ENCODE measurements around the gene REM1. TPM values are rescaled to one million over a fixed set of nuclear protein-coding genes. Genes with fewer than 3 reads are reported as not detected.

REM1 gene
- total RNA-seq, 1 donor from 2014 or later: 4.7 TPM

DNA sequence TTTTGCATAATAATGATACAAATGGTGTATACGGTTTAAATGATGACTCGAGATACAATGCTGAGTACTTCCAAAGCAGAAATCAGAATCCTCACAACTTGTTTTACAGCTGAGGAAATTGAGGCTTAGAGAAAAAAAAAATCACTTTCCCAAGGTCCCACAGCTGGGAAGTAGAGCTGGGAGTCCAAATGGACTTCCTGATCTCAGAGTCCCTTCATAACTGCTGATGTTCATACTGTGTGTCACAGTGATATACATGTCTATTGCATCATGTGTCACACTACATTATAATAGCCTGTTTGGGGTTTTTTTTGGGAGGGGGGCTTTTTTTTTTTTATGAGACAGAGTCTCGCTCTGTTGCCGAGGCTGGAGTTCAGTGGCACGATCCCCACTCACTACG is 47.6 kb downstream of the REM1 start:
- no peaks in the 10 kb centered on the region for H3K9me3 ChIP-seq (ENCODE audit: control insufficient read depth in 3 of 3, low read length in 3 of 3)
- H3K36me3 ChIP-seq (ENCODE audit: control insufficient read depth in 3 of 3, insufficient read depth in 3 of 3, low read length in 3 of 3): peaks cover 2 to 16% (median 13%) of the 10 kb centered on the region in 3 donors
- no peak overlapping the region for H3K9ac ChIP-seq (ENCODE audit: low read depth in 1 of 3, low read length in 3 of 3)
- H3K27me3 ChIP-seq (ENCODE audit: control insufficient read depth in 3 of 3, insufficient read depth in 3 of 3, low read length in 3 of 3): no peaks in the 10 kb centered on the region
- H3K4me3 ChIP-seq (ENCODE audit: low read length in 3 of 3): no peak overlapping the region
- H3K27ac ChIP-seq (ENCODE audit: low read depth, low read length): no peak overlapping the region
- H3K4me1 ChIP-seq (ENCODE audit: control insufficient read depth in 3 of 3, insufficient read depth in 3 of 3, low read length in 3 of 3): peaks cover 10 to 23% (median 13%) of the 10 kb centered on the region in 3 donors

DNA sequence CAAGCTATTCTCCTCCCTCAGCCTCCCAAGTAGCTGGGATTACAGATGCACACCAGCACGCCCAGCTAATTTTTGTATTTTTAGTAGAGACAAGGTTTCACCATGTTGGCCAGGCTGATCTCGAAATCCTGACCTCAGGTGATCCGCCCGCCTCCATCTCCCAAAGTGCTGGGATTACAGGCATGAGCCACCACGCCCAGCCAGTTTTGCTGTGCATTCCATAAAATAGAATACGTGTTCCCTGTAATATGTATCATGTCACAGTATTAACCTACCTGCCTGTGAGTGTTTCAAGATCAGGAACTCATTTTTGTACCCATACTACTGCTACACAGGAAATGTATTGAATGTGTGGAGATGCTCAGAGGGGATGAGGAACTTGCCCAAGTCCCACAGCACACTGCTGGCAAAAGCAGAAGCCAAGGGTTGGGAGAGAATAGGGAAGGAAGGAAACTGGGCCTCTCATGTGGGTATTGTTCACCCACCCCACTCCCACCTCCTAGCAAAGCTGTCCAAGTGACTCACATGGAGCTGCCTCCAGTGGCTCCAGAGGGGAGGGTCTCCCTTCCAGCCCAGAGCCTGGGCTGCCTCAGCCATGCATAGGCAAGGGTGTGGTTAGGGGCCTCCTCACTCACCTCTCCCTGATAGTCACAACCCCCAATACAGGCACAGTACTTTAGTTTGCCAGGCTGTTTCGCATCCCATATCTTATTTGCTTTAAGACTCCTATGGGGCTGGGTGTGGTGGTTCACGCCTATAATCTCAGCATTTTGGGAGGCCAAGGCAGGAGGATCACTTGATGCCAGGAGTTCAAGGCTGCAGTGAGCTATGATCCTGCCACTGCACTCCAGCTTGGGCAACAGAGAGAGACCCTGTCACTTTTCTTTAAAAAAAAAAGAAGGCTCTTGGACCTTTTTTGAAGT is 48.5 kb downstream of the REM1 start:
- peaks cover 9 to 23% (median 13%) of the 10 kb centered on the region in 3 donors for H3K4me1 ChIP-seq (ENCODE audit: control insufficient read depth in 3 of 3, insufficient read depth in 3 of 3, low read length in 3 of 3)
- no peaks in the 10 kb centered on the region for H3K27me3 ChIP-seq (ENCODE audit: control insufficient read depth in 3 of 3, insufficient read depth in 3 of 3, low read length in 3 of 3)
- no peak overlapping the region for H3K27ac ChIP-seq (ENCODE audit: low read depth, low read length)
- peaks cover 7 to 18% (median 16%) of the 10 kb centered on the region in 3 donors for H3K36me3 ChIP-seq (ENCODE audit: control insufficient read depth in 3 of 3, insufficient read depth in 3 of 3, low read length in 3 of 3)
- H3K4me3 ChIP-seq (ENCODE audit: low read length in 3 of 3): no peak overlapping the region
- H3K9ac ChIP-seq (ENCODE audit: low read depth in 1 of 3, low read length in 3 of 3): no peak overlapping the region
- H3K9me3 ChIP-seq (ENCODE audit: control insufficient read depth in 3 of 3, low read length in 3 of 3): no peaks in the 10 kb centered on the region

DNA sequence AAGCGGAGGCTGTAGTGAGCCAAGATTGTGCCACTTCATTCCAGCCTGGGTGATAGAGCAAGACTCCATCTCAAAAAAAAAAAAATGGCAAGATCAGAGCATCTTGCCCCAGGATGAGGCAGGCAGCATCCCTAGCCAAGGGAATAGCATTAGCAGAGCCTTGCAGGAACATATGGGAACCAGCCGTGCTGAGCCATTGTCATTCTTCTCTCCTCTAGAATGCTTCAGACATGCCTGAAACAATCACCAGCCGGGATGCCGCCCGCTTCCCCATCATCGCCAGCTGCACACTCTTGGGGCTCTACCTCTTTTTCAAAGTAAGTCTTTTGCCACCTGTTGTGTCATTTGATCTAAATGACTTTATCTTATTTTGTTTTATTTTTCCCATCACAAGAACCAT is 52.2 kb downstream of the REM1 start:
- Histone ChIP-seq H3K27me3 (ENCODE audit: control insufficient read depth in 3 of 3, insufficient read depth in 3 of 3, low read length in 3 of 3) (no peaks in the 10 kb centered on the region), H3K36me3 (ENCODE audit: control insufficient read depth in 3 of 3, insufficient read depth in 3 of 3, low read length in 3 of 3) (peaks cover 10 to 40% (median 21%) of the 10 kb centered on the region in 3 donors), H3K9ac (ENCODE audit: low read depth in 1 of 3, low read length in 3 of 3) (no peak overlapping the region), H3K4me3 (ENCODE audit: low read length in 3 of 3) (no peak overlapping the region), H3K9me3 (ENCODE audit: control insufficient read depth in 3 of 3, low read length in 3 of 3) (no peaks in the 10 kb centered on the region), H3K4me1 (ENCODE audit: control insufficient read depth in 3 of 3, insufficient read depth in 3 of 3, low read length in 3 of 3) (peaks cover 2 to 5% (median 3%) of the 10 kb centered on the region in 3 donors), H3K27ac (ENCODE audit: low read depth, low read length) (no peak overlapping the region)

Other genes starting within 250 kb of the REM1 start
- gene DEFB115, start 217.6 kb upstream of the REM1 start, total RNA-seq: not detected
- not detected for gene DEFB116, start 166.7 kb upstream of the REM1 start, total RNA-seq
- gene DEFB118, start 106.7 kb upstream of the REM1 start, total RNA-seq: not detected
- gene DEFB119, start 84.7 kb upstream of the REM1 start, total RNA-seq: not detected
- gene DEFB121, start 69.1 kb upstream of the REM1 start, total RNA-seq: not detected
- not detected for gene DEFB123, start 34.7 kb upstream of the REM1 start, total RNA-seq
- gene DEFB124, start 161 bp upstream of the REM1 start, total RNA-seq: not detected
- gene HM13, start 39.2 kb downstream of the REM1 start, total RNA-seq: 30.8 TPM
- 136 TPM for gene ID1, start 130.0 kb downstream of the REM1 start, total RNA-seq
- 16.2 TPM for gene COX4I2, start 162.6 kb downstream of the REM1 start, total RNA-seq
- 44.9 TPM for gene BCL2L1, start 247.6 kb downstream of the REM1 start, total RNA-seq

Data from skeletal muscle tissue (tissue), 4 donors.